Right lobe of liver (tissue), 6 donors: ENCODE measurements around the gene NOTCH3. TPM values are rescaled to one million over a fixed set of nuclear protein-coding genes. Genes with fewer than 3 reads are reported as not detected.

Source experiments
- ATAC-seq, 4 donors: fragments of 200-7000 bp; cut with Tn5 transposase; one replicate each; pipeline ENCODE4 v1.9.1; 2020; ENCODE audit warnings: mild to moderate bottlenecking in 4 of 4, moderate library complexity in 4 of 4
- DNase-seq, 3 donors: peaks; one replicate each; pipeline ENCODE4 v3.0.0-alpha.2; 2020
- H3K27ac ChIP-seq, 3 donors: fragments of 200-600 bp; one replicate each; pipeline ENCODE4 v1.8.0; 2022
- H3K27me3 ChIP-seq, 2 donors: fragments of 200-600 bp; one replicate each; pipeline ENCODE4 v1.8.0; 2022
- H3K36me3 ChIP-seq, 4 donors: fragments of 200-600 bp; sonication (generic) in 1 of 4; one replicate each; pipeline versions ENCODE4 v1.5.1 to v1.8.0; 2017 to 2022; ENCODE audit warnings: control low read depth in 1 of 4
- H3K4me1 ChIP-seq, 4 donors: fragments of 200-600 bp; sonication (generic) in 1 of 4; one replicate each; pipeline versions ENCODE4 v1.5.1 to v1.8.0; 2017 to 2022; ENCODE audit warnings: control low read depth in 1 of 4
- H3K4me3 ChIP-seq, 3 donors: fragments of 200-600 bp; one replicate each; pipeline ENCODE4 v1.8.0; 2022
- H3K9me3 ChIP-seq, 4 donors: fragments of 200-600 bp; sonication (generic) in 1 of 4; one replicate each; pipeline versions ENCODE4 v1.5.1 to v1.8.0; 2017 to 2022; ENCODE audit warnings: control low read depth in 1 of 4
- POLR2A ChIP-seq: fragments of 450-650 bp; IDR thresholded peaks from one replicate; pipeline ENCODE4 v1.6.1; 2017; ENCODE audit warnings: antibody characterized with exemption, mild to moderate bottlenecking
- WGBS: methylation state at CpG from one replicate; pipeline ENCODE4 v1.1.6; 2018; ENCODE audit warnings: low coverage, low lambda C conversion rate; ENCODE audit not compliant: insufficient coverage; ENCODE audit errors: missing lambda C conversion rate; 5-methylcytosine and 5-hydroxymethylcytosine counted together
- intact Hi-C, 2 donors: fragments of 100-400 bp; cut with DNase I; formaldehyde crosslinking; loops; one replicate each; pipeline versions ENCODE4 v1.11.2 to v1.14.1; 2022
- total RNA-seq, 6 experiments: library from RNA; depleted of rRNA in 2 of 6; stranded (reverse); fragments of >200 nt in 2 of 6; fragmentation: NEBNext Ultra II Directional in 3 of 6; extraction: Animal tissue kit (Norgen Biotek cat#: 25700) in 3 of 6; gene quantifications; one replicate each; pipeline versions ENCODE4 v1.1.0 to v1.2.4, GENCODE V29; 2016 to 2023
- TF ChIP-seq, protein P1 (sequence below), 4 donors: fragments of 200-600 bp in 3 of 4; fragments of 450-650 bp in 1 of 4; IDR thresholded peaks; one replicate each; pipeline versions ENCODE4 v1.5.1 to v1.8.0; 2016 to 2022; ENCODE audit warnings: antibody characterized with exemption in 4 of 4, mild to moderate bottlenecking in 2 of 4
- donor health status: DM: no; HTN: yes; CAD: no.
- donor health status: DM: no; HTN: no; CAD: no.
- donor health status: DM: no; HTN: no; CAD: no.
- donor health status: DM: no; HTN: yes; CAD: no.
- donor health status: DM: no; HTN: yes; CAD: no.

The NOTCH3 gene
- total RNA-seq, 6 experiments from 2014 or later = 1.7 to 6.7 (median 2.4) TPM

DNA sequence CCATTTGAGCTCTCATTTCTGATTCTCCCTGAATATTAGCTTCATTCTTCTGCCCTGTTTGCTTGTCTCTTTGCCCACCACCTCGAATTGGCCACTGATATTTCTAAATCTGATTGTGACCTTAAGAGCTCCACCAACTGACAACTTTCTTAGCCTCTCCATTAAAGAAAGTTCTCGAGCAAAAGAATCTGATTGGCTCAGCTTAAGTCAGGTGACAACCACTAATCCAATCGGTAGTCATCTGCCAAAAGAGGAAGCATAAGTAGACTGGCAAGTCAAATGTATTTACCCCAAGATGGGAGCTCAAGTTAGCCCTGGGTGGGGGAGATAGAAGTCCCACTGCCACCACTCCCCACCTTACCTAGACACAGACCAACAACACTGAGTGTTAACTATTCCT lies 41.5 kb downstream of the NOTCH3 start:
- Histone ChIP-seq H3K4me3 (no peak overlapping the region), H3K9me3 (no peaks in the 10 kb centered on the region), H3K27me3 (no peaks in the 10 kb centered on the region), H3K4me1 (no peaks in the 10 kb centered on the region), H3K27ac (no peak overlapping the region), H3K36me3 (no peaks in the 10 kb centered on the region)
- intact Hi-C loops = loop anchor here in 1 of 2 donors (10.0 kb wide), 1 partner anchor 64 kb away; no protein-coding TSS in a partner anchor
- no peak for DNase-seq
- ATAC-seq = no peak
- TF ChIP-seq, protein P1, sequence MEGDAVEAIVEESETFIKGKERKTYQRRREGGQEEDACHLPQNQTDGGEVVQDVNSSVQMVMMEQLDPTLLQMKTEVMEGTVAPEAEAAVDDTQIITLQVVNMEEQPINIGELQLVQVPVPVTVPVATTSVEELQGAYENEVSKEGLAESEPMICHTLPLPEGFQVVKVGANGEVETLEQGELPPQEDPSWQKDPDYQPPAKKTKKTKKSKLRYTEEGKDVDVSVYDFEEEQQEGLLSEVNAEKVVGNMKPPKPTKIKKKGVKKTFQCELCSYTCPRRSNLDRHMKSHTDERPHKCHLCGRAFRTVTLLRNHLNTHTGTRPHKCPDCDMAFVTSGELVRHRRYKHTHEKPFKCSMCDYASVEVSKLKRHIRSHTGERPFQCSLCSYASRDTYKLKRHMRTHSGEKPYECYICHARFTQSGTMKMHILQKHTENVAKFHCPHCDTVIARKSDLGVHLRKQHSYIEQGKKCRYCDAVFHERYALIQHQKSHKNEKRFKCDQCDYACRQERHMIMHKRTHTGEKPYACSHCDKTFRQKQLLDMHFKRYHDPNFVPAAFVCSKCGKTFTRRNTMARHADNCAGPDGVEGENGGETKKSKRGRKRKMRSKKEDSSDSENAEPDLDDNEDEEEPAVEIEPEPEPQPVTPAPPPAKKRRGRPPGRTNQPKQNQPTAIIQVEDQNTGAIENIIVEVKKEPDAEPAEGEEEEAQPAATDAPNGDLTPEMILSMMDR (IDR thresholded peaks at IDR 0.05) = no peak
- no peak for TF ChIP-seq POLR2A
- 35% methylated on average over 3 of the region's 3 CpGs for WGBS

DNA sequence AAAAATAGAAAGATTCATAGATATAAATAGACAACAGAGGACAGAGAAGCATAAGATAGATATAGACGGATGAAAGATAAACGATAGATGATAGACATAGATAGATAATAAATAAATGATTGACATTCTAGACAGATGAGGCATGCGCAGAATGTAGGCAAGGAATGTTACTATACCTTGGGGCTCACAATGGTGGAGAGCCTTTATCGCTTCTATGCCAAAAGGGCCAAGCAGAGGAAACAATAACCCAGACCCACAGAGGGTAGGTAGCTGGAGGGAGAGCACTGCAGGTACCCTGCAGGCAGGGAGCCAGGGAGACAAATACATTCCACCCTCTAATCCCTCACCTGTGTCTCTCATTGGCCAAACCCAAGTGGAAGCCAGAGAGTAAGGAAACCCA lies 44.4 kb downstream of the NOTCH3 start:
- Histone ChIP-seq H3K36me3 (no peaks in the 10 kb centered on the region), H3K27ac (no peak overlapping the region), H3K4me3 (no peak overlapping the region), H3K4me1 (no peaks in the 10 kb centered on the region), H3K27me3 (no peaks in the 10 kb centered on the region), H3K9me3 (no peaks in the 10 kb centered on the region)
- DNase-seq = no peak
- no peak for ATAC-seq
- 94% methylated on average over 4 of the region's 4 CpGs for WGBS
- TF ChIP-seq, protein P1 (IDR thresholded peaks at IDR 0.05) = no peak
- TF ChIP-seq POLR2A = no peak
- intact Hi-C loops = loop anchor here in 1 of 2 donors (10.0 kb wide), 1 partner anchor 62 kb away; no protein-coding TSS in a partner anchor

DNA sequence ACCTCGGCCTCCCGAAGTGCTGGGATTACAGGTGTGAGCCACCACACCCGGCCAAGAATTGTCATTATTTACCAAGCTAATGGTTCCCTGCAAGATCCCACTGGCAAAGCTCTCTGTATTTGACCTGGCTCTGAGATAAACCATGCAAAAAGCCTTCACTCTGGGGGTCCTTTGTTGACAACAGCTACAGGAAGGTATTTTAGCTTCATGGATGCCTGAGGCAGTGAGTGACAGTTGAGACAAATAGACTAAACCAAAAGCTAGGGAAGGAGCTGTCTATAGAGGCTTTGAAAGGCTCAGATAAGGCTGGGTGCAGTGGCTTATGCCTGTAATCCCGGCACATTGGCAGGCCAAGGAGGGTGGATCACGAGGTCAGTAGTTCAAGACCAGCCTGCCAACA lies 45.5 kb downstream of the NOTCH3 start:
- Histone ChIP-seq H3K27ac (no peak overlapping the region), H3K9me3 (no peaks in the 10 kb centered on the region), H3K4me3 (no peak overlapping the region), H3K27me3 (no peaks in the 10 kb centered on the region), H3K4me1 (no peaks in the 10 kb centered on the region), H3K36me3 (no peaks in the 10 kb centered on the region)
- ATAC-seq = no peak
- WGBS = 81% methylated on average over 3 of the region's 5 CpGs
- intact Hi-C loops = loop anchor here in 1 of 2 donors (10.0 kb wide), 1 partner anchor 60 kb away; no protein-coding TSS in a partner anchor
- DNase-seq = no peak
- TF ChIP-seq, protein P1 (IDR thresholded peaks at IDR 0.05) = no peak
- no peak for TF ChIP-seq POLR2A

DNA sequence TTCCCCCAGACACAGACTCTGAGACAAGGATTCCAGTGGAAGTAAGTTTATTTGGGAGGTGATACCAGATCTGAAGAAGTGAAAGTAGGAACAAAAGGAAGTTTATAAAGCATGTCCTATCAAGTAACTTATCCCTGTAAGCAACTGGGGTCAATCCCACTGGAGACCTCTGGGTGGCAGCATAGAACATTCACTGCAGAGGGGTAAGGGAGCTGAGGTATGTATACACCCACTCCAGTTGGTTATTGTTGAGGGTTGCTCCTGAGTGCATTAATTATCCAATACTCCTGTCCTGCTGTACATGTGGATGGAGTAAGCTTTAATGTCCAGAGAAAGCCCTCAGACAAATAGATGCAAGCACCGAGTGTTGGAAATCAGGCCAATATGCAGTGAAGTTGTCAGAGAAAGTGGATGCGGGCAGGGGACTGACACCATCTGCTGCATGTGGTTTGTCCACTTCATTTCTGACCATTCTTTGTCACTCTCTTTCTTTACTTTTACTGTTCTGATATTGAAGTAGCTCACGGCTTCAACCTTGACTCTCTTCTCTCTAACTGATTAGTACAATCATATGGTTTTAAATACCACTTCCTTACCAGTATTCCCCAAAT lies 46.7 kb downstream of the NOTCH3 start:
- TF ChIP-seq, protein P1 (IDR thresholded peaks at IDR 0.05) = peak; percentile 21 to 52 (median 44)
- no peak for TF ChIP-seq POLR2A
- no peaks in the 10 kb centered on the region for H3K36me3 ChIP-seq
- H3K4me1 ChIP-seq = no peaks in the 10 kb centered on the region
- 100% methylated on average over 2 of the region's 3 CpGs for WGBS
- DNase-seq (no peak), ATAC-seq (peak; percentile 50 to 60 (median 55))
- no peak overlapping the region for H3K27ac ChIP-seq
- no peaks in the 10 kb centered on the region for H3K27me3 ChIP-seq
- H3K9me3 ChIP-seq = no peaks in the 10 kb centered on the region
- H3K4me3 ChIP-seq = no peak overlapping the region
- intact Hi-C loops = loop anchor here in 1 of 2 donors (10.0 kb wide), 1 partner anchor 59 kb away; no protein-coding TSS in a partner anchor
